Measurements from ENCODE around the gene ATAD1. TPM values are rescaled to one million over a fixed set of nuclear protein-coding genes. Genes with fewer than 3 reads are reported as not detected.
A peak's percentile ranks its signal among the peaks of the same experiment; 100 is the strongest.

The ATAD1 gene
- total and polyA plus RNA-seq, 10 of the 15 experiments (the other 5 are each of a cell fraction or from before 2014, with no cell fraction given) = 24.7 to 59.3 (median 41.1) TPM

DNA sequence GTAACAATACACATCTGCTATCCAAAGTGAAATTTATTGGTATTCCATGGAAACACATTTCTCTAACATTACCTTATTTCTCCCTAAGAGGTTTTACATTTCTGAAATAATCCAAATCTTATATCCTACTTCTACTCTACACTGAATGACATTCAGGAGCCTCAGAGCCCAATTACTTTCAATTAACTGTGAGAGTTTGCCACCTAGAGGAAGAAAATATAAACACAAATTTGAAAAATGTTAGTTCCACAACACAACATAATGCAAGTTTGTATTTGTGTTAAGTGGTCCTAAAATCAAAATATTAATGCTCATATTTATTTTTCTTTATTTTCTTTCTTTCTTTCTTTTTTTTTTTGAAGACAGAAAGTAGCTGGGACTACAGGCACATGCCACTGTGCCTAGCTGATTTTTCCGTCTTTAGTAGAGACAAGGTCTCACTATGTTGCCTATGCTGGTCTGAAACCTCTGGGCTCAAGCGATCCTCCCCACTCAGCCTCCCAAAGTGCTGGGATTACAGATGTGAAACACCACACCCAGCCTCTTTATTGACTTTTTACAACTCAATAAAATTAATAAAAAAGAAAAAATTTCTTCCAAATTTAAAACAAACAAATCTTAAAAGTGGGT, 46.0 kb downstream of the ATAD1 start:
- ChIA-PET CTCF (interaction anchor here (0.5 to 3.3 kb wide), 6 partner anchors 11 to 789 kb away, joined by 3 to 17 read pairs (median 3); no protein-coding TSS in a partner anchor), POLR2A (no interaction called here), SMC1A (ENCODE audit: uncharacterized antibody, unreplicated experiment) (interaction anchor here (1.1 to 3.0 kb wide), 5 partner anchors 9 to 239 kb away, joined by 3 to 14 read pairs (median 3); no protein-coding TSS in a partner anchor), RAD21 (ENCODE audit: unreplicated experiment) (interaction anchor here (1.4 to 1.6 kb wide), 2 partner anchors 25 to 239 kb away, joined by 5 to 7 read pairs; no protein-coding TSS in a partner anchor)
- no peak overlapping the region for H3K27ac ChIP-seq (ENCODE audit: control insufficient read depth, insufficient read depth)
- intact Hi-C loops (cut with micrococcal nuclease; ENCODE audit: unreplicated experiment) (loop anchor here (2.0 kb wide), 2 partner anchors 115 to 239 kb away; no protein-coding TSS in a partner anchor), in situ Hi-C loops (cut with MboI) (no loop called here)
- H3K4me1 ChIP-seq (ENCODE audit: control insufficient read depth, insufficient read depth, low read length) = peaks cover 5% of the 10 kb centered on the region; the same call in 1 of the 2 replicates
- BruUV-seq (replicated peaks) = no TSS peak
- no peak overlapping the region for H3K4me2 ChIP-seq (ENCODE audit: control insufficient read depth, insufficient read depth)
- peaks cover 0 to 14% of the 10 kb centered on the region in 2 experiments; a peak in 1 of 4 replicates for H3K36me3 ChIP-seq (ENCODE audit: control insufficient read depth in 2 of 2, insufficient read depth in 2 of 2, low read length in 1 of 2)
- H3K27me3 ChIP-seq (replicated peaks in 1 of 2; ENCODE audit: control insufficient read depth in 2 of 2, insufficient read depth in 2 of 2, low read length in 1 of 2) = no peaks in the 10 kb centered on the region
- no peak overlapping the region for H2AFZ ChIP-seq (ENCODE audit: control insufficient read depth, low read depth, low read length)
- WGBS (ENCODE audit: insufficient coverage, insufficient replicate concordance, low lambda C conversion rate, missing lambda C conversion rate) = 96% methylated on average over 2 of the region's 2 CpGs
- no peaks in the 10 kb centered on the region for H4K20me1 ChIP-seq (ENCODE audit: control insufficient read depth, insufficient read depth)
- DNase-seq (ENCODE audit: low read depth, low spot score) (no peak), FAIRE-seq (peak; percentile 57), ATAC-seq (peak; percentile 82)
- H3K4me3 ChIP-seq = no peak overlapping the region
- H3K79me2 ChIP-seq (ENCODE audit: control insufficient read depth, insufficient read depth, low read length) = no peaks in the 10 kb centered on the region; the same call in 1 of the 2 replicates
- no peaks in the 10 kb centered on the region for H3K9me3 ChIP-seq (replicated peaks; ENCODE audit: control insufficient read depth, insufficient read depth, low read length)
- H3K9ac ChIP-seq (ENCODE audit: control insufficient read depth, insufficient read depth, low read length) = no peak overlapping the region
- TF ChIP-seq NFXL1 (IDR thresholded peaks at IDR 0.05; ENCODE audit: borderline replicate concordance) = no peak
- TF ChIP-seq CEBPZ (IDR thresholded peaks at IDR 0.05; ENCODE audit: low read depth, low read length) = no peak
- no peak for TF ChIP-seq BCL11A (IDR thresholded peaks at IDR 0.05; ENCODE audit: low read depth, low read length)
- peak; percentile 65 for TF ChIP-seq RAD21 (IDR thresholded peaks at IDR 0.05; ENCODE audit: insufficient read depth, low read depth, low read length)
- TF ChIP-seq, protein P1, sequence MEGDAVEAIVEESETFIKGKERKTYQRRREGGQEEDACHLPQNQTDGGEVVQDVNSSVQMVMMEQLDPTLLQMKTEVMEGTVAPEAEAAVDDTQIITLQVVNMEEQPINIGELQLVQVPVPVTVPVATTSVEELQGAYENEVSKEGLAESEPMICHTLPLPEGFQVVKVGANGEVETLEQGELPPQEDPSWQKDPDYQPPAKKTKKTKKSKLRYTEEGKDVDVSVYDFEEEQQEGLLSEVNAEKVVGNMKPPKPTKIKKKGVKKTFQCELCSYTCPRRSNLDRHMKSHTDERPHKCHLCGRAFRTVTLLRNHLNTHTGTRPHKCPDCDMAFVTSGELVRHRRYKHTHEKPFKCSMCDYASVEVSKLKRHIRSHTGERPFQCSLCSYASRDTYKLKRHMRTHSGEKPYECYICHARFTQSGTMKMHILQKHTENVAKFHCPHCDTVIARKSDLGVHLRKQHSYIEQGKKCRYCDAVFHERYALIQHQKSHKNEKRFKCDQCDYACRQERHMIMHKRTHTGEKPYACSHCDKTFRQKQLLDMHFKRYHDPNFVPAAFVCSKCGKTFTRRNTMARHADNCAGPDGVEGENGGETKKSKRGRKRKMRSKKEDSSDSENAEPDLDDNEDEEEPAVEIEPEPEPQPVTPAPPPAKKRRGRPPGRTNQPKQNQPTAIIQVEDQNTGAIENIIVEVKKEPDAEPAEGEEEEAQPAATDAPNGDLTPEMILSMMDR (IDR thresholded peaks at IDR 0.05 in 2 of 3, conservative IDR thresholded peaks at IDR 0.05 in 1 of 3; ENCODE audit: control insufficient read depth in 2 of 3, extremely low read depth in 1 of 3, insufficient read depth in 1 of 3, low read depth in 3 of 3, low read length in 3 of 3) = peak; percentile 24 to 46 (median 43); a peak in 5 of 6 replicates
- no peak for TF ChIP-seq ZBTB11 (CRISPR knock-in tag; IDR thresholded peaks at IDR 0.05)
- 0 out of 2 replicates have a peak, but pooled peaks have one; percentile 31 for TF ChIP-seq PML (IDR thresholded peaks at IDR 0.05; ENCODE audit: low read length)
- no peak for TF ChIP-seq MTA3 (IDR thresholded peaks at IDR 0.05; ENCODE audit: borderline replicate concordance, low read length)
- no peak for TF ChIP-seq CEBPB (IDR thresholded peaks at IDR 0.05; ENCODE audit: borderline replicate concordance in 1 of 2, low read depth in 2 of 2, low read length in 2 of 2)
- TF ChIP-seq, protein P2, sequence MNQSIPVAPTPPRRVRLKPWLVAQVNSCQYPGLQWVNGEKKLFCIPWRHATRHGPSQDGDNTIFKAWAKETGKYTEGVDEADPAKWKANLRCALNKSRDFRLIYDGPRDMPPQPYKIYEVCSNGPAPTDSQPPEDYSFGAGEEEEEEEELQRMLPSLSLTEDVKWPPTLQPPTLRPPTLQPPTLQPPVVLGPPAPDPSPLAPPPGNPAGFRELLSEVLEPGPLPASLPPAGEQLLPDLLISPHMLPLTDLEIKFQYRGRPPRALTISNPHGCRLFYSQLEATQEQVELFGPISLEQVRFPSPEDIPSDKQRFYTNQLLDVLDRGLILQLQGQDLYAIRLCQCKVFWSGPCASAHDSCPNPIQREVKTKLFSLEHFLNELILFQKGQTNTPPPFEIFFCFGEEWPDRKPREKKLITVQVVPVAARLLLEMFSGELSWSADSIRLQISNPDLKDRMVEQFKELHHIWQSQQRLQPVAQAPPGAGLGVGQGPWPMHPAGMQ (IDR thresholded peaks at IDR 0.05; ENCODE audit: borderline replicate concordance) = no peak
- TF ChIP-seq NR2C2 (IDR thresholded peaks at IDR 0.05; ENCODE audit: borderline replicate concordance, control insufficient read depth, insufficient read length, low read depth) = no peak
- TF ChIP-seq IKZF2 (IDR thresholded peaks at IDR 0.05) = no peak

All from GM12878 (cell line).